ENCODE data around the gene SSRP1. TPM values are rescaled to one million over a fixed set of nuclear protein-coding genes. Genes with fewer than 3 reads are reported as not detected.
"Not testable (repeated sequence)": the region's sequence is repeated elsewhere in the genome, so short reads cannot be mapped to it uniquely, and the experiment has no call there.

Gene SSRP1
- total and polyA plus RNA-seq, 11 donors: 21.8 to 86.5 (median 41.6) TPM

DNA sequence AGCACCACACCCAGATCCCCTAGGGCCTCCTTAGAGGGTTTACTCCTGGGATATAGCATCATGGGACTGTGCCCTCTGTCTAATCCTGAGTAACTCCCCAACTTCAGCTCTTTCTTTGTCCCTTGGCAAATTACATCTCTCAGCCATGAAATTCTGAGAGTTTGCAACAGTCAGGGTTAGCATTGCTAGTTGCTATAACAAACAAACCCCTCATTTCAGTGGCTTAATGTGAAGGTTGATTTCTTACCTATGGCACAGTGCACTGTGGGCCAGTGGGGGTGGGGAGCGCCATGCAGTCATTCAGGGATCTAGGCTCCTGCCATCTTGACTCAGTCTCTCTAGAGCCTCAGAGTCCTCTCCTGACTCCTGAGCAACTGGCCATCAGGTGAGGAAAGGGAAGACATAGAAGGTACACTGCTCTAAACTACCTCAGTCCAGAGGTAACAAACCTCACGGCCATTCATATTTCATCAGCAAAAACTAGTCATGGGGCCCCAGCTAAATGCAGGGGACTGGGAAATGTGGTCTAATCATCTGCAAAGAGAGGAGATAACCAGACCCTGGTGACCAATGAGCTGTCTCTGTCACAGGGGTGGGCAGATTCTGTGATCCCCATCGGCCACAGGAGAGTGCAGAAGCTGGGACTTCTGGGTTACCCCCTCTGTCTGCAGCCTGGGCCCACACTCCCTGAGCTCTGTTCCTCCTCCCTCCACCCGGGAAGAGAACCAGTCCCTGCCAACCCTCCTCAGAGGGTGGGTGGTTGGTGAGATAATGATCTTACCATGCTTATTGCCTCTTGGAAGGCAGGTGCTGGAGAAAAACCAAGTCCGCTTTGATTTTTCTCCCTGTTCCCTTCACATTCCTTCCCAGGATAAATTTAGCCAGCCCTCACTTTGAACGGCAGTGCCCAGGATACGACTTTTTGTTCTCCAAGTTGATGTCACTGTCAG lies 27.7 kb upstream of the SSRP1 start:
- Histone ChIP-seq H3K27ac (no peak overlapping the region), H3K9me3 (no peaks in the 10 kb centered on the region)
- intact Hi-C loops (cut with DNase I): no loop called here

GRCh38 chr11:57361926-57362325 lies 26.2 kb upstream of the SSRP1 start:
- no peak overlapping the region for H3K27ac ChIP-seq
- DNase-seq (no peak), ATAC-seq (no peak)
- peaks cover 0 to 23% (median 12%) of the 10 kb centered on the region in 12 donors for H3K4me1 ChIP-seq
- WGBS, 4 donors: 84 to 91% (median 87%) methylated on average over 3 of the region's 3 CpGs
- intact Hi-C loops (cut with DNase I): no loop called here
- H3K36me3 ChIP-seq: no peaks in the 10 kb centered on the region
- H3K4me3 ChIP-seq: no peak overlapping the region
- H3K27me3 ChIP-seq: peaks cover 0 to 4% (median 0%) of the 10 kb centered on the region in 9 donors
- no peaks in the 10 kb centered on the region for H3K9me3 ChIP-seq
- TF ChIP-seq CTCF (IDR thresholded peaks at IDR 0.05) (no peak), POLR2A (IDR thresholded peaks at IDR 0.05) (no peak)

More for the DNA sequence above, 27.7 kb upstream of the SSRP1 start:
- Histone ChIP-seq H3K4me1 (peaks cover 0 to 8% (median under 1%) of the 10 kb centered on the region in 12 donors), H3K4me3 (no peak overlapping the region), H3K36me3 (no peaks in the 10 kb centered on the region), H3K27me3 (peaks cover 0 to 4% (median 0%) of the 10 kb centered on the region in 9 donors)
- no peak for DNase-seq
- WGBS, 4 donors: 48 to 59% (median 52%) methylated on average over 7 of the region's 7 CpGs
- no peak for TF ChIP-seq POLR2A (IDR thresholded peaks at IDR 0.05)
- TF ChIP-seq CTCF (IDR thresholded peaks at IDR 0.05): no peak
- no peak for ATAC-seq

GRCh38 chr11:57361420-57361819 lies 25.7 kb upstream of the SSRP1 start:
- ATAC-seq; H3K27me3 ChIP-seq; H3K27ac ChIP-seq; H3K9me3 ChIP-seq; H3K36me3 ChIP-seq; DNase-seq; H3K4me3 ChIP-seq; intact Hi-C loops (cut with DNase I): not testable (repeated sequence)
- peaks cover 0 to 23% (median 14%) of the 10 kb centered on the region in 12 donors for H3K4me1 ChIP-seq

DNA sequence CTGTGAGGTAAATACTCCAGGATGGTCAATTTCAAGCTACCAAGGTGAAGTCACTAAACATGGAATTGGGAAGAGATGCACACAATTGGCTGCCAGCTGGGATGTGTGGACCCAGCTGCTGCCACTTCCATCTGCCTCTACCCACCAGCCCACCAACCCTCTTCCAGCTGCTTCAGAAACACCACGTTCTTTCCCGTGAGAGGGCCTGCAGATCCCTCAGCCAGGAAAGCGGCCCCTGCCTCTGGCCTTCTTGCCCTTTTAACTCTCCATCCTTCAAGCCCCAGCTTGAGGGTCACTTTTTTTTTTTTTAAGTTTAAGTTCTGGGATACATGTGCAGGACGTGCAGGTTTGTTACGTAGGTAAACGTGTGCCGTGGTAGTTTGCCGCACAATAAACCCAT lies 25.3 kb upstream of the SSRP1 start:
- TF ChIP-seq CTCF (IDR thresholded peaks at IDR 0.05) (no peak), POLR2A (IDR thresholded peaks at IDR 0.05) (no peak)
- Histone ChIP-seq H3K4me3 (no peak overlapping the region), H3K9me3 (no peaks in the 10 kb centered on the region), H3K27ac (no peak overlapping the region), H3K4me1 (peaks cover 0 to 23% (median 14%) of the 10 kb centered on the region in 12 donors), H3K27me3 (peaks cover 0 to 4% (median 0%) of the 10 kb centered on the region in 9 donors), H3K36me3 (no peaks in the 10 kb centered on the region)
- intact Hi-C loops (cut with DNase I): no loop called here
- 93 to 96% (median 94%) methylated on average over 8 of the region's 8 CpGs for WGBS, 4 donors
- DNase-seq: no peak
- no peak for ATAC-seq

All from heart left ventricle (tissue), 16 donors.